GM23338 (cell line): ENCODE data around the gene CPNE7. TPM values are rescaled to one million over a fixed set of nuclear protein-coding genes. Genes with fewer than 3 reads are reported as not detected.

ENCODE experiments used
- ATAC-seq: fragments of 200-7000 bp; cut with Tn5 transposase; 3 replicates; pipeline ENCODE4 v1.9.1; 2020
- DNase-seq: peaks from one replicate; pipeline ENCODE4 v3.0.0-alpha.2; 2015; ENCODE audit warnings: low spot score
- H2AFZ ChIP-seq: fragments of 200-600 bp; sonication (generic); 2 replicates; pipeline ENCODE4 v1.8.0; 2016; ENCODE audit warnings: antibody characterized with exemption, mild to moderate bottlenecking, moderate library complexity
- H3F3A ChIP-seq: fragments of 200-600 bp; sonication (generic); replicated peaks from 2 replicates; pipeline ENCODE4 v1.8.0; 2017; ENCODE audit warnings: antibody characterized with exemption, mixed run types, low read depth
- H3K27ac ChIP-seq: fragments of 200-600 bp; sonication (generic); 2 replicates; pipeline ENCODE4 v1.6.1; 2016; ENCODE audit warnings: low read depth
- H3K27me3 ChIP-seq: fragments of 200-600 bp; sonication (generic); 2 replicates; pipeline ENCODE4 v1.8.0; 2016; ENCODE audit warnings: mild to moderate bottlenecking, mixed run types, moderate library complexity; ENCODE audit not compliant: insufficient read depth
- H3K36me3 ChIP-seq: fragments of 200-600 bp; sonication (generic); 2 replicates; pipeline ENCODE4 v1.8.0; 2016; ENCODE audit warnings: mild to moderate bottlenecking; ENCODE audit not compliant: insufficient read depth
- H3K4me1 ChIP-seq: fragments of 200-600 bp; sonication (generic); 2 replicates; pipeline ENCODE4 v1.8.0; 2016; ENCODE audit warnings: mild to moderate bottlenecking, moderate library complexity; ENCODE audit not compliant: insufficient read depth
- H3K4me2 ChIP-seq: fragments of 200-600 bp; sonication (generic); 2 replicates; pipeline ENCODE4 v1.7.1; 2017; ENCODE audit warnings: mixed run types
- H3K4me3 ChIP-seq: fragments of 200-600 bp; sonication (generic); 2 replicates; pipeline ENCODE4 v1.6.1; 2016; ENCODE audit warnings: mixed run types
- H3K79me2 ChIP-seq: fragments of 200-600 bp; sonication (generic); replicated peaks from 2 replicates; pipeline ENCODE4 v1.8.0; 2017; ENCODE audit warnings: mild to moderate bottlenecking; ENCODE audit not compliant: insufficient read depth
- H3K9me2 ChIP-seq: fragments of 200-600 bp; sonication (generic); 2 replicates; pipeline ENCODE4 v1.8.0; 2017; ENCODE audit not compliant: insufficient read depth
- H4K20me1 ChIP-seq: fragments of 200-600 bp; sonication (generic); replicated peaks from 2 replicates; pipeline ENCODE4 v1.8.0; 2017; ENCODE audit warnings: mild to moderate bottlenecking; ENCODE audit not compliant: insufficient read depth
- H3K27ac Mint-ChIP-seq: 2 replicates; pipeline ENCODE4 v1.8.0; 2020; ENCODE audit warnings: inconsistent platforms, mild to moderate bottlenecking, moderate library complexity, mixed read lengths
- H3K27me3 Mint-ChIP-seq: 3 replicates; pipeline ENCODE4 v1.8.0; 2022; ENCODE audit warnings: low read depth, mild to moderate bottlenecking, moderate library complexity, mixed read lengths, inconsistent platforms; ENCODE audit not compliant: insufficient read depth, poor library complexity
- H3K36me3 Mint-ChIP-seq: 3 replicates; pipeline ENCODE4 v1.8.0; 2021; ENCODE audit warnings: low read depth, mild to moderate bottlenecking, inconsistent platforms, moderate library complexity, mixed read lengths
- H3K4me1 Mint-ChIP-seq: 3 replicates; pipeline ENCODE4 v1.8.0; 2020; ENCODE audit warnings: mild to moderate bottlenecking, inconsistent platforms, mixed read lengths
- H3K4me3 Mint-ChIP-seq: 3 replicates; pipeline ENCODE4 v1.8.0; 2021; ENCODE audit warnings: moderate library complexity, mild to moderate bottlenecking, inconsistent platforms, mixed read lengths
- H3K9me3 Mint-ChIP-seq: 3 replicates; pipeline ENCODE4 v1.8.0; 2020; ENCODE audit warnings: moderate library complexity, mild to moderate bottlenecking, inconsistent platforms, mixed read lengths
- CREB1 ChIP-seq: fragments of 250-450 bp; sonication (Bioruptor Pico); IDR thresholded peaks from 2 replicates; pipeline ENCODE4 v1.5.0; 2020; ENCODE audit warnings: low read depth, mild to moderate bottlenecking, moderate library complexity
- EZH2 ChIP-seq: fragments of 200-600 bp; sonication (generic); IDR thresholded peaks from one replicate; pipeline ENCODE4 v1.8.0; 2017; ENCODE audit warnings: antibody characterized with exemption, mild to moderate bottlenecking, low read depth; ENCODE audit not compliant: unreplicated experiment
- EZH2phosphoT487 ChIP-seq: fragments of 200-600 bp; sonication (generic); IDR thresholded peaks from one replicate; pipeline ENCODE4 v1.8.1; 2018; ENCODE audit warnings: antibody characterized with exemption; ENCODE audit not compliant: unreplicated experiment
- JUNB ChIP-seq: IDR thresholded peaks from one replicate; pipeline ENCODE4 v1.6.1; 2016; ENCODE audit warnings: antibody characterized with exemption; ENCODE audit not compliant: unreplicated experiment
- NANOG ChIP-seq: IDR thresholded peaks from 2 replicates; pipeline ENCODE4 v1.6.1; 2016; ENCODE audit warnings: antibody characterized with exemption, borderline replicate concordance
- ZNF114 ChIP-seq: fragments of 250-450 bp; sonication (Bioruptor Pico); IDR thresholded peaks from 2 replicates; pipeline ENCODE4 v1.5.0; 2020; ENCODE audit warnings: mild to moderate bottlenecking, moderate library complexity
- polyA plus RNA-seq: library from polyadenylated mRNA; unstranded; fragments of >200 nt; fragmentation: Nextera tagmentation; extraction: Ambion mirVana; gene quantifications from 2 replicates; pipeline ENCODE4 v1.2.1, GENCODE V29; 2016
- total RNA-seq: library from RNA; depleted of rRNA; stranded (reverse); fragments of >200 nt; shearing (Covaris generic); gene quantifications from 2 replicates; pipeline ENCODE4 v1.2.3, GENCODE V29; 2014
- TF ChIP-seq, protein P1 (sequence below): IDR thresholded peaks from 2 replicates; pipeline ENCODE4 v1.6.1; 2016; ENCODE audit warnings: antibody characterized with exemption
- TF ChIP-seq, protein P2 (sequence below), 2 experiments: fragments of 200-600 bp in 1 of 2; sonication (generic) in 1 of 2; conservative IDR thresholded peaks; 2 replicates each; pipeline versions ENCODE4 v1.5.1 to v1.6.1; 2016 to 2017; ENCODE audit warnings: antibody characterized with exemption in 2 of 2, low read depth in 2 of 2, mild to moderate bottlenecking in 2 of 2, moderate library complexity in 1 of 2

The CPNE7 gene
- total and polyA plus RNA-seq, 2 experiments from 2014 or later = 11.2 to 15.7 TPM

DNA sequence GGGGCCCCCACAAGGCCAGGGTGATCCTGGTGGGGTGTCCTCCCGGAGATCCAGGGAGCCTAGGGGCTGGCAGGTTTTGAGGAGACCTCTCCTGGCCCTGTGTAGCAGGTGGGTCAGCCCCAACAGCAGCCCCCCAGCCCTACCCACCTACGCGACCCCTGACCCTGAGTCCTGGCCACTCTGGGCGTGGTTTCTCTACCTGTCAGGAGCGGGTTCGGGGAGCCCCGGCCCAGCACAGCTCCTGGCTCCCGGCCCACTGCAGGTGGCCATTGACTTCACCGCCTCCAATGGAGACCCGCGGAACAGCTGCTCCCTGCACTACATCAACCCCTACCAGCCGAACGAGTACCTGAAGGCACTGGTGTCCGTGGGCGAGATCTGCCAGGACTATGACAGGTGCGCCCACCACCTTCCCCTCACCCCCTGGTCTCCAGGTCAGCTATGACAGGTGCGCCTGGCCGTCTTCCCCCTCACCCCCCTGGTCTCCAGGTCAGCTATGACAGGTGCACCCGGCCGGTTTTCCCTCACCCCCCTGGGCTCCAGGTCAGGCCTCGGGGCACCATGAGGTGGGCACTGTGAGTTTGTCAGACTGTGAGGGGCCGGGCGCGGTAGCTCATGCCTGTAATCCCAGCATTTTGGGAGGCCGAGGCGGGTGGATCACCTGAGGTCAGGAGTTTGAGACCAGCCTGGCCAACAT, 13.0 kb downstream of the CPNE7 start:
- Mint-ChIP-seq H3K27ac (no peak overlapping the region), H3K36me3 (peaks cover 20% of the 10 kb centered on the region), H3K9me3 (peaks cover 13% of the 10 kb centered on the region), H3K27me3 (peaks cover 5% of the 10 kb centered on the region), H3K4me3 (no peak overlapping the region), H3K4me1 (no peaks in the 10 kb centered on the region; the same call in 2 of the 3 replicates)
- H3K4me3 ChIP-seq = no peak overlapping the region
- TF ChIP-seq EZH2phosphoT487 = no peak
- no peak for TF ChIP-seq CREB1 (CRISPR knock-in tag)
- no peak for TF ChIP-seq ZNF114
- no peak for TF ChIP-seq EZH2
- H2AFZ ChIP-seq = no peak overlapping the region
- no peak overlapping the region for H3K4me2 ChIP-seq
- no peak for ATAC-seq
- no peaks in the 10 kb centered on the region for H3K4me1 ChIP-seq
- H3K27ac ChIP-seq = no peak overlapping the region
- no peaks in the 10 kb centered on the region for H3K36me3 ChIP-seq
- no peaks in the 10 kb centered on the region for H4K20me1 ChIP-seq
- DNase-seq = no peak
- H3K27me3 ChIP-seq = no peaks in the 10 kb centered on the region
- H3K79me2 ChIP-seq = no peaks in the 10 kb centered on the region
- H3K9me2 ChIP-seq = no peaks in the 10 kb centered on the region
- no peaks in the 10 kb centered on the region; the same call in 1 of the 2 replicates for H3F3A ChIP-seq

DNA sequence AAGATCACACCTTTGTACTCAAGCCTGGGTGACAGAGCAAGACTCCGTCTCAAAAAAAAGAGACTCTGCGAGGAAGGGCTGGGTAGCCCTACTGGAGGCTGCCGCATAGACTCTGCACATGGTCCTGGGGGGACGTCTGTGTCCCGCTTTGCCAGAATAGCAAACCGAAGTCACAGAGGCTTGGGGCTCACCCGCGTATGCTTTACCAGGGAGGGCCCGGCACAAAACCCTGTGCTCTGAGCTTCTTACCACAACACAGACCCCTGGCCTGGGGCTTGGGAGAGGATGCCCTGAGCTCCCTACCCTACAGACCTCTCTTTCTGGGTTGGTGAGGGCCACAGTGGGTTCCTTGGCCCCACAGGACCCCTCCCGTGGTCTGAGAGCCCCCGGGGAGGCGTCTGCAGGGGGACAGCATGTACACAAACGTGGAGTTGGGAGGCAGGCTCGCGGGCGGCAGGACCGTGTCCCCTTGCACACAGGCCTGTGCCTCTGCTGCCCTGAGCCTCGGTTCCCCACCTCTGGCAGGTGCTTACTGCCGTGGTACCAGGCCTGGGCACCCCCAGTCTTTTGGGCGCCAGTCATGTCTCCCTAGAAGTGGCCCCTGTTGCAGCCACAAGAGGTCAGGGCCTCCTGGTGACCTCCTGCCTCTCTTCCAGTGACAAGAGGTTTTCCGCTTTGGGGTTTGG, 13.8 kb downstream of the CPNE7 start:
- Histone ChIP-seq H3K4me2 (no peak overlapping the region), H3K79me2 (no peaks in the 10 kb centered on the region), H3K4me3 (no peak overlapping the region), H3K36me3 (no peaks in the 10 kb centered on the region), H3K4me1 (no peaks in the 10 kb centered on the region), H3K9me2 (no peaks in the 10 kb centered on the region), H4K20me1 (no peaks in the 10 kb centered on the region), H2AFZ (no peak overlapping the region), H3F3A (no peaks in the 10 kb centered on the region; the same call in 1 of the 2 replicates), H3K27ac (no peak overlapping the region), H3K27me3 (no peaks in the 10 kb centered on the region)
- Mint-ChIP-seq H3K4me3 (no peak overlapping the region), H3K36me3 (peaks cover 20% of the 10 kb centered on the region), H3K27ac (no peak overlapping the region), H3K4me1 (no peaks in the 10 kb centered on the region; the same call in 2 of the 3 replicates), H3K9me3 (peaks cover 13% of the 10 kb centered on the region), H3K27me3 (peaks cover 5% of the 10 kb centered on the region)
- no peak for TF ChIP-seq NANOG
- no peak for ATAC-seq
- no peak for DNase-seq

DNA sequence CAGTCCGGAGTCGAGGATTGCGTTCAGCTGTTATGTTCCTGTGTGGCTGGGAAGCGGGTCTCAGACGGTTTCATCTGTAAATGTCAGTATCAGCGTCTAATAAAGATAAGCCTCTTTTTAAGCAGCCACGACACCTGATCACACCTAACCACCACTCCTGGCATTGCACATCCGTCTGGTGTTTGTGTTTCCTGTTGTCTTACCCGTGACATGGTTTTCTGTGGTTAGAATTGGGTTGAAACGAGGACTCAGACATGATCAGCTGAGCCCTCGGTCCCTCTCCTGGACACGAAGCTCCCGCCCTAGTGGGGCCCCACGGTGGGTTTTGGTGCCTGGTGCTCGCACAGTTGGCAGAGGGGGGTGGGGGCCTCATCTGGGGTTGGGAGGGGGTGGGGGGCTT, 18.3 kb downstream of the CPNE7 start:
- no peaks in the 10 kb centered on the region for H3K4me1 ChIP-seq
- H3K27ac ChIP-seq = no peak overlapping the region
- no peaks in the 10 kb centered on the region for H3K9me2 ChIP-seq
- H3K4me3 ChIP-seq = no peak overlapping the region
- Mint-ChIP-seq H3K27ac (no peak overlapping the region), H3K4me3 (no peak overlapping the region), H3K9me3 (0 out of 3 replicates have a peak, but pooled peaks cover under 1% of the 10 kb centered on the region), H3K36me3 (peaks cover 1% of the 10 kb centered on the region; the same call in 2 of the 3 replicates), H3K4me1 (no peaks in the 10 kb centered on the region; the same call in 2 of the 3 replicates), H3K27me3 (peaks cover 12% of the 10 kb centered on the region)
- H3F3A ChIP-seq = no peaks in the 10 kb centered on the region
- no peaks in the 10 kb centered on the region for H3K79me2 ChIP-seq
- H2AFZ ChIP-seq = no peak overlapping the region
- H3K36me3 ChIP-seq = no peaks in the 10 kb centered on the region
- H3K4me2 ChIP-seq = no peak overlapping the region
- ATAC-seq (no peak), DNase-seq (no peak)
- no peaks in the 10 kb centered on the region for H4K20me1 ChIP-seq
- no peaks in the 10 kb centered on the region for H3K27me3 ChIP-seq
- TF ChIP-seq CREB1 (CRISPR knock-in tag) (no peak), EZH2phosphoT487 (no peak), JUNB (no peak), EZH2 (no peak)
- TF ChIP-seq, protein P1, sequence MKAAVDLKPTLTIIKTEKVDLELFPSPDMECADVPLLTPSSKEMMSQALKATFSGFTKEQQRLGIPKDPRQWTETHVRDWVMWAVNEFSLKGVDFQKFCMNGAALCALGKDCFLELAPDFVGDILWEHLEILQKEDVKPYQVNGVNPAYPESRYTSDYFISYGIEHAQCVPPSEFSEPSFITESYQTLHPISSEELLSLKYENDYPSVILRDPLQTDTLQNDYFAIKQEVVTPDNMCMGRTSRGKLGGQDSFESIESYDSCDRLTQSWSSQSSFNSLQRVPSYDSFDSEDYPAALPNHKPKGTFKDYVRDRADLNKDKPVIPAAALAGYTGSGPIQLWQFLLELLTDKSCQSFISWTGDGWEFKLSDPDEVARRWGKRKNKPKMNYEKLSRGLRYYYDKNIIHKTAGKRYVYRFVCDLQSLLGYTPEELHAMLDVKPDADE = no peak
- TF ChIP-seq, protein P2, sequence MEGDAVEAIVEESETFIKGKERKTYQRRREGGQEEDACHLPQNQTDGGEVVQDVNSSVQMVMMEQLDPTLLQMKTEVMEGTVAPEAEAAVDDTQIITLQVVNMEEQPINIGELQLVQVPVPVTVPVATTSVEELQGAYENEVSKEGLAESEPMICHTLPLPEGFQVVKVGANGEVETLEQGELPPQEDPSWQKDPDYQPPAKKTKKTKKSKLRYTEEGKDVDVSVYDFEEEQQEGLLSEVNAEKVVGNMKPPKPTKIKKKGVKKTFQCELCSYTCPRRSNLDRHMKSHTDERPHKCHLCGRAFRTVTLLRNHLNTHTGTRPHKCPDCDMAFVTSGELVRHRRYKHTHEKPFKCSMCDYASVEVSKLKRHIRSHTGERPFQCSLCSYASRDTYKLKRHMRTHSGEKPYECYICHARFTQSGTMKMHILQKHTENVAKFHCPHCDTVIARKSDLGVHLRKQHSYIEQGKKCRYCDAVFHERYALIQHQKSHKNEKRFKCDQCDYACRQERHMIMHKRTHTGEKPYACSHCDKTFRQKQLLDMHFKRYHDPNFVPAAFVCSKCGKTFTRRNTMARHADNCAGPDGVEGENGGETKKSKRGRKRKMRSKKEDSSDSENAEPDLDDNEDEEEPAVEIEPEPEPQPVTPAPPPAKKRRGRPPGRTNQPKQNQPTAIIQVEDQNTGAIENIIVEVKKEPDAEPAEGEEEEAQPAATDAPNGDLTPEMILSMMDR (conservative IDR thresholded peaks at IDR 0.05; ENCODE audit: low read depth in 2 of 2) = no peak
